H9 (cell line): ENCODE measurements around the gene RRAGB. TPM values are rescaled to one million over a fixed set of nuclear protein-coding genes. Genes with fewer than 3 reads are reported as not detected.

Experiments
- DNase-seq: peaks from one replicate; pipeline ENCODE4 v3.0.0-alpha.2; 2017
- H2AFZ ChIP-seq: one replicate; pipeline ENCODE4 v1.6.1; 2013; ENCODE audit warnings: mild to moderate bottlenecking, low read length, control low read depth, moderate library complexity
- H2AK5ac ChIP-seq: 2 replicates; pipeline ENCODE4 v1.6.1; 2013; ENCODE audit warnings: low read length, control low read depth, mixed read lengths; ENCODE audit not compliant: insufficient read length
- H2BK120ac ChIP-seq: one replicate; pipeline ENCODE4 v1.6.1; 2013; ENCODE audit warnings: low read depth, mild to moderate bottlenecking, low read length, control low read depth, inconsistent platforms; ENCODE audit not compliant: poor library complexity, severe bottlenecking
- H2BK12ac ChIP-seq: 2 replicates; pipeline ENCODE4 v1.6.1; 2013; ENCODE audit warnings: low read length, control low read depth, mixed read lengths, low read depth; ENCODE audit not compliant: insufficient read length
- H2BK15ac ChIP-seq: 2 replicates; pipeline ENCODE4 v1.6.1; 2013; ENCODE audit warnings: low read depth, low read length, control low read depth
- H2BK20ac ChIP-seq: one replicate; pipeline ENCODE4 v1.6.1; 2013; ENCODE audit warnings: low read depth, mild to moderate bottlenecking, low read length, control low read depth, inconsistent platforms; ENCODE audit not compliant: poor library complexity, severe bottlenecking
- H2BK5ac ChIP-seq: 2 replicates; pipeline ENCODE4 v1.6.1; 2013; ENCODE audit warnings: low read length, control low read depth, mixed read lengths; ENCODE audit not compliant: insufficient read length
- H3K14ac ChIP-seq: 2 replicates; pipeline ENCODE4 v1.6.1; 2013; ENCODE audit warnings: low read length, control low read depth; ENCODE audit not compliant: insufficient read depth
- H3K18ac ChIP-seq: 2 replicates; pipeline ENCODE4 v1.6.1; 2013; ENCODE audit warnings: low read depth, mild to moderate bottlenecking, mixed read lengths, low read length, control low read depth; ENCODE audit not compliant: insufficient read length
- H3K23ac ChIP-seq: 2 replicates; pipeline ENCODE4 v1.6.1; 2013; ENCODE audit warnings: low read length, control low read depth, mixed read lengths, low read depth; ENCODE audit not compliant: insufficient read length
- H3K23me2 ChIP-seq: 2 replicates; pipeline ENCODE4 v1.6.1; 2013; ENCODE audit warnings: low read depth, mild to moderate bottlenecking, mixed read lengths, low read length, control low read depth; ENCODE audit not compliant: insufficient read length, poor library complexity, severe bottlenecking
- H3K27ac ChIP-seq: 2 replicates; pipeline ENCODE4 v1.5.1; 2013; ENCODE audit warnings: low read length, control low read depth, mixed read lengths, low read depth; ENCODE audit not compliant: insufficient read length
- H3K27me3 ChIP-seq: 2 replicates; pipeline ENCODE4 v1.6.1; 2013; ENCODE audit warnings: low read length, control low read depth, inconsistent platforms; ENCODE audit not compliant: insufficient read depth
- H3K4ac ChIP-seq: 2 replicates; pipeline ENCODE4 v1.6.1; 2013; ENCODE audit warnings: low read depth, mild to moderate bottlenecking, control low read depth, inconsistent platforms, low read length, moderate library complexity
- H3K4me1 ChIP-seq: 2 replicates; pipeline ENCODE4 v1.6.1; 2013; ENCODE audit warnings: low read length, control low read depth, inconsistent platforms; ENCODE audit not compliant: insufficient read depth
- H3K4me2 ChIP-seq: 2 replicates; pipeline ENCODE4 v1.6.1; 2013; ENCODE audit warnings: low read length, control low read depth, mixed read lengths; ENCODE audit not compliant: insufficient read length, insufficient read depth
- H3K56ac ChIP-seq: 2 replicates; pipeline ENCODE4 v1.6.1; 2013; ENCODE audit warnings: low read depth, mild to moderate bottlenecking, mixed read lengths, low read length, control low read depth; ENCODE audit not compliant: insufficient read length
- H3K79me1 ChIP-seq: 2 replicates; pipeline ENCODE4 v1.6.1; 2013; ENCODE audit warnings: low read depth, mild to moderate bottlenecking, moderate library complexity, low read length, control low read depth, inconsistent platforms; ENCODE audit not compliant: insufficient read depth, poor library complexity, severe bottlenecking
- H3K79me2 ChIP-seq: 2 replicates; pipeline ENCODE4 v1.6.1; 2013; ENCODE audit warnings: low read length, control low read depth, inconsistent platforms; ENCODE audit not compliant: insufficient read depth
- H3K9ac ChIP-seq: 2 replicates; pipeline ENCODE4 v1.6.1; 2013; ENCODE audit warnings: low read length, control low read depth, mixed read lengths; ENCODE audit not compliant: insufficient read length; ENCODE audit errors: extremely low read depth
- H3K9me3 ChIP-seq: one replicate; pipeline ENCODE4 v1.6.1; 2013; ENCODE audit warnings: low read depth, low read length, inconsistent platforms; ENCODE audit not compliant: control insufficient read depth
- H3T11ph ChIP-seq: one replicate; pipeline ENCODE4 v1.6.1; 2013; ENCODE audit warnings: mild to moderate bottlenecking, low read length, control low read depth, inconsistent platforms
- H4K20me1 ChIP-seq: one replicate; pipeline ENCODE4 v1.6.1; 2013; ENCODE audit not compliant: control insufficient read depth, insufficient read length, insufficient read depth
- H4K5ac ChIP-seq: 2 replicates; pipeline ENCODE4 v1.6.1; 2013; ENCODE audit warnings: low read depth, mild to moderate bottlenecking, mixed read lengths, low read length, control low read depth; ENCODE audit not compliant: insufficient read length
- H4K8ac ChIP-seq: replicated peaks from 2 replicates; pipeline ENCODE4 v1.6.1; 2013; ENCODE audit warnings: low read length, control low read depth, mixed read lengths, low read depth; ENCODE audit not compliant: insufficient read length
- H4K91ac ChIP-seq: 2 replicates; pipeline ENCODE4 v1.6.1; 2013; ENCODE audit warnings: low read depth, mild to moderate bottlenecking, moderate library complexity, mixed read lengths, low read length, control low read depth; ENCODE audit not compliant: insufficient read length
- H3K27ac Mint-ChIP-seq, 3 experiments: 2 replicates in 2 of 3; 3 replicates in 1 of 3; pipeline ENCODE4 v1.8.0; 2020 to 2021; ENCODE audit warnings: mixed read lengths in 3 of 3, mild to moderate bottlenecking in 1 of 3, moderate library complexity in 1 of 3
- H3K27me3 Mint-ChIP-seq: 2 replicates; pipeline ENCODE4 v1.8.0; 2021; ENCODE audit warnings: low read depth, mild to moderate bottlenecking, moderate library complexity, mixed read lengths
- H3K36me3 Mint-ChIP-seq, 3 experiments: 2 replicates in 2 of 3; 3 replicates in 1 of 3; pipeline ENCODE4 v1.8.0; 2020 to 2021; ENCODE audit warnings: low read depth in 3 of 3, mixed read lengths in 3 of 3; ENCODE audit not compliant: insufficient read depth in 1 of 3
- H3K4me1 Mint-ChIP-seq, 2 experiments: 2 replicates each; pipeline ENCODE4 v1.8.0; 2020; ENCODE audit warnings: mixed read lengths in 2 of 2
- H3K4me3 Mint-ChIP-seq, 2 experiments: 2 replicates in 1 of 2; 3 replicates in 1 of 2; pipeline ENCODE4 v1.8.0; 2020 to 2021; ENCODE audit warnings: mild to moderate bottlenecking in 2 of 2, mixed read lengths in 2 of 2, moderate library complexity in 1 of 2
- H3K9me3 Mint-ChIP-seq, 2 experiments: 2 replicates in 1 of 2; 3 replicates in 1 of 2; pipeline ENCODE4 v1.8.0; 2020; ENCODE audit warnings: mild to moderate bottlenecking in 2 of 2, mixed read lengths in 2 of 2, moderate library complexity in 1 of 2
- WGBS: extraction: QIAGEN DNeasy Blood & Tissue Kit; methylation state at CpG from one replicate; pipeline ENCODE4 v1.1.7; 2013; ENCODE audit warnings: missing lambda C conversion rate, low lambda C conversion rate, mixed read lengths; ENCODE audit not compliant: insufficient read length; ENCODE audit errors: extremely low coverage; 5-methylcytosine and 5-hydroxymethylcytosine counted together
- total RNA-seq: library from RNA; stranded (reverse); gene quantifications from 2 replicates; pipeline ENCODE4 v1.2.1, GENCODE V29; 2021
- TF ChIP-seq, protein P1 (sequence below): fragments of 200-600 bp; sonication (generic); conservative IDR thresholded peaks from 3 replicates; pipeline ENCODE4 v1.8.0; 2021; ENCODE audit warnings: antibody characterized with exemption, mild to moderate bottlenecking

The RRAGB gene
- total RNA-seq, 1 experiment from 2014 or later: 10.3 TPM

DNA sequence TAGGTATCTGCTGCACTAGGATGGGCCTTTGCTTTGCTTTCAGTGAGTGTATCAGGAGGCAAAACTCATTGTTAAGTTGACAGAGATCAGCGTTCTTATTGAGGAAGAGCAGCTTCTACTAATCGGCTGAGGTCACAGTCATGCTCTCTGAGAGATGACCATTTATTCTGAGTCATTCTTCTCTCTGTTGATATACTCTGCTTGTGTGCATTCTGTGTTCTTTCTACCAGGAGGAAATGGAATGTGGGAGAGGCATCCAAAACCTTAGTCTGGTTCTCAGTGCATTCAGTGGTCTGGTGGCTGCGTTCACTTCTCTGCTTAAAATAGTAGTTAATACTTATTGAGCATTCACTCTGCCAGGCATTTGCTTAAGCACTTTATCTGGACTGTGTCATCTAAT is 66.2 kb downstream of the RRAGB start:
- H2BK120ac ChIP-seq: no peak overlapping the region
- no peak overlapping the region for H3K23ac ChIP-seq
- H4K20me1 ChIP-seq: no peaks in the 10 kb centered on the region
- no peak overlapping the region for H2AK5ac ChIP-seq
- no peak overlapping the region for H3K18ac ChIP-seq
- H2BK15ac ChIP-seq: no peak overlapping the region
- H3K23me2 ChIP-seq: no peaks in the 10 kb centered on the region
- no peak overlapping the region for H3K9ac ChIP-seq
- Mint-ChIP-seq H3K36me3 (peaks cover 0 to 4% (median 3%) of the 10 kb centered on the region in 3 experiments; a peak in 3 of 7 replicates), H3K9me3 (peaks cover 58 to 69% of the 10 kb centered on the region in 2 experiments), H3K27ac (no peak overlapping the region), H3K4me1 (no peaks in the 10 kb centered on the region), H3K27me3 (no peaks in the 10 kb centered on the region), H3K4me3 (no peak overlapping the region)
- H3K27ac ChIP-seq: no peak overlapping the region
- no peak overlapping the region for H2BK5ac ChIP-seq
- H3K14ac ChIP-seq: no peak overlapping the region
- no peaks in the 10 kb centered on the region; the same call in 1 of the 2 replicates for H3K27me3 ChIP-seq
- no peak overlapping the region for H4K8ac ChIP-seq
- H3K79me1 ChIP-seq: no peaks in the 10 kb centered on the region
- H3K4me2 ChIP-seq: no peak overlapping the region
- no peak overlapping the region for H2AFZ ChIP-seq
- no peak overlapping the region for H4K5ac ChIP-seq
- WGBS: no CpG with 5 or more reads among the region's 3 CpGs
- H2BK12ac ChIP-seq: no peak overlapping the region
- no peak for DNase-seq
- H3K9me3 ChIP-seq: peaks cover 30% of the 10 kb centered on the region
- H2BK20ac ChIP-seq: no peak overlapping the region
- no peak overlapping the region for H4K91ac ChIP-seq
- no peaks in the 10 kb centered on the region for H3K79me2 ChIP-seq
- H3K4me1 ChIP-seq: no peaks in the 10 kb centered on the region
- H3T11ph ChIP-seq: no peak overlapping the region
- H3K4ac ChIP-seq: no peak overlapping the region
- H3K56ac ChIP-seq: no peak overlapping the region
- TF ChIP-seq, protein P1, sequence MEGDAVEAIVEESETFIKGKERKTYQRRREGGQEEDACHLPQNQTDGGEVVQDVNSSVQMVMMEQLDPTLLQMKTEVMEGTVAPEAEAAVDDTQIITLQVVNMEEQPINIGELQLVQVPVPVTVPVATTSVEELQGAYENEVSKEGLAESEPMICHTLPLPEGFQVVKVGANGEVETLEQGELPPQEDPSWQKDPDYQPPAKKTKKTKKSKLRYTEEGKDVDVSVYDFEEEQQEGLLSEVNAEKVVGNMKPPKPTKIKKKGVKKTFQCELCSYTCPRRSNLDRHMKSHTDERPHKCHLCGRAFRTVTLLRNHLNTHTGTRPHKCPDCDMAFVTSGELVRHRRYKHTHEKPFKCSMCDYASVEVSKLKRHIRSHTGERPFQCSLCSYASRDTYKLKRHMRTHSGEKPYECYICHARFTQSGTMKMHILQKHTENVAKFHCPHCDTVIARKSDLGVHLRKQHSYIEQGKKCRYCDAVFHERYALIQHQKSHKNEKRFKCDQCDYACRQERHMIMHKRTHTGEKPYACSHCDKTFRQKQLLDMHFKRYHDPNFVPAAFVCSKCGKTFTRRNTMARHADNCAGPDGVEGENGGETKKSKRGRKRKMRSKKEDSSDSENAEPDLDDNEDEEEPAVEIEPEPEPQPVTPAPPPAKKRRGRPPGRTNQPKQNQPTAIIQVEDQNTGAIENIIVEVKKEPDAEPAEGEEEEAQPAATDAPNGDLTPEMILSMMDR: no peak
